Endodermal cell (in vitro differentiated cells): Measurements from ENCODE around the gene LYPD4. TPM values are rescaled to one million over a fixed set of nuclear protein-coding genes. Genes with fewer than 3 reads are reported as not detected.

Experiments used
- DNase-seq: peaks from one replicate; pipeline ENCODE4 v3.0.0-alpha.2; 2017
- H3K27ac ChIP-seq: 2 replicates; pipeline ENCODE4 v1.5.1; 2013; ENCODE audit warnings: mild to moderate bottlenecking, low read depth, low read length, moderate library complexity
- H3K27me3 ChIP-seq: 2 replicates; pipeline ENCODE4 v1.6.1; 2013; ENCODE audit warnings: mild to moderate bottlenecking, low read length, moderate library complexity; ENCODE audit not compliant: insufficient read depth, control insufficient read depth, poor library complexity, severe bottlenecking
- H3K36me3 ChIP-seq: 2 replicates; pipeline ENCODE4 v1.7.0; 2013; ENCODE audit warnings: mild to moderate bottlenecking, low read length, moderate library complexity; ENCODE audit not compliant: control insufficient read depth, insufficient read depth
- H3K4me1 ChIP-seq: one replicate; pipeline ENCODE4 v1.7.0; 2013; ENCODE audit warnings: low read length; ENCODE audit not compliant: control insufficient read depth, insufficient read depth
- H3K4me3 ChIP-seq: 2 replicates; pipeline ENCODE4 v1.5.1; 2013; ENCODE audit warnings: mild to moderate bottlenecking, low read length, moderate library complexity
- H3K9ac ChIP-seq: 2 replicates; pipeline ENCODE4 v1.6.1; 2013; ENCODE audit warnings: mild to moderate bottlenecking, low read length, moderate library complexity; ENCODE audit not compliant: poor library complexity, severe bottlenecking; ENCODE audit errors: extremely low read depth
- H3K9me3 ChIP-seq: 2 replicates; pipeline ENCODE4 v1.6.1; 2013; ENCODE audit warnings: mild to moderate bottlenecking, low read length, moderate library complexity; ENCODE audit not compliant: control insufficient read depth
- H3K27ac Mint-ChIP-seq: 2 replicates; pipeline ENCODE4 v1.8.0; 2020; ENCODE audit warnings: mixed read lengths
- H3K27me3 Mint-ChIP-seq: 2 replicates; pipeline ENCODE4 v1.8.0; 2021; ENCODE audit warnings: mild to moderate bottlenecking, mixed read lengths; ENCODE audit not compliant: insufficient read depth
- H3K36me3 Mint-ChIP-seq: 2 replicates; pipeline ENCODE4 v1.8.0; 2020; ENCODE audit warnings: low read depth, mixed read lengths
- H3K4me1 Mint-ChIP-seq: 2 replicates; pipeline ENCODE4 v1.8.0; 2020; ENCODE audit warnings: mixed read lengths
- H3K4me3 Mint-ChIP-seq: 2 replicates; pipeline ENCODE4 v1.8.0; 2020; ENCODE audit warnings: mild to moderate bottlenecking, moderate library complexity, mixed read lengths
- H3K9me3 Mint-ChIP-seq: 2 replicates; pipeline ENCODE4 v1.8.0; 2020; ENCODE audit warnings: mild to moderate bottlenecking, mixed read lengths
- WGBS, 2 experiments: methylation state at CpG; one replicate each; pipeline versions ENCODE4 v1.1.5 to v1.1.7; 2013; ENCODE audit warnings: missing lambda C conversion rate in 2 of 2, mixed read lengths in 1 of 2; ENCODE audit not compliant: insufficient coverage in 1 of 2, insufficient read length in 1 of 2; 5-methylcytosine and 5-hydroxymethylcytosine counted together
- total RNA-seq, 2 donors: library from RNA; stranded (reverse); fragmentation: NEBNext Ultra II Directional in 1 of 2; extraction: Animal tissue kit (Norgen Biotek cat#: 25700) in 1 of 2; gene quantifications; 2 replicates in 1 of 2; 3 replicates in 1 of 2; pipeline ENCODE4 v1.2.1, GENCODE V29; 2021
- TF ChIP-seq, protein P1 (sequence below): fragments of 200-600 bp; sonication (generic); conservative IDR thresholded peaks from 2 replicates; pipeline ENCODE4 v1.5.0; 2021; ENCODE audit warnings: antibody characterized with exemption, mild to moderate bottlenecking

The LYPD4 gene
- total RNA-seq, 2 donors from 2014 or later, result not detected

DNA sequence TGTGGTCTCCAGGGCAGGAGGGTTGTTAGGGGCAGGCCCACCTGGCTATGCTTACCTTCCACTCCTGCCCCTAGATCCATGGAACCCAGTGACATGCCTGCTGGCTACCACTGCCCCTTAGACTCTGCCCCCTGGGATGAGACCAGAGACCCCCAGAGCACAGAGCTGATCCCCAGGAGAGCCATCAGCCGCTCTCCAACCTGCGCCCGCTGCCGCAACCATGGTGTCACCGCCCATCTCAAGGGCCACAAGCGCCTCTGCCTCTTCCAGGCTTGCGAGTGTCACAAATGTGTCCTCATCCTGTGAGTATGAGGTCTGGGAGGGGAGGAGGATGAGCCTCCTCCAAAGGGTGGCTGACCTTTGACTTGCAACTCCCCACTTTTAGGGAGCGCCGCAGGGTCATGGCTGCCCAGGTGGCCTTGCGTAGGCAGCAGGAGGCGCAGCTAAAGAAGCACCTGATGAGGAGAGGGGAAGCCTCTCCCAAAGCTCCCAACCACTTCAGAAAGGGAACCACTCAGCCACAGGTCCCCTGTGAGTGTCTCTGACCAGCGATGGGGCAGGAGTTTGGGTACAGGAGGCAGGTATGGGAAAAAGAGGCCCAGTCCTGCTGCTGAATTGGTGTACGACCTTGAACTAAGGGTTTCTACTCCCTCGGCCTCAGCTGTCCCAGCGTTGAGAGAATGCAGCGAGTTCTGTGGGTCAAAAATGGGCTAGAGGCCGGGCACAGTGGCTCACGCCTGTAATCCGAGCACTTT lies 3.0 kb upstream of the LYPD4 start:
- no peaks in the 10 kb centered on the region for H3K9me3 ChIP-seq
- Mint-ChIP-seq H3K27me3 (peaks cover 31% of the 10 kb centered on the region), H3K9me3 (peaks cover 6% of the 10 kb centered on the region), H3K27ac (no peak overlapping the region), H3K36me3 (no peaks in the 10 kb centered on the region), H3K4me1 (peaks cover 12% of the 10 kb centered on the region), H3K4me3 (no peak overlapping the region)
- H3K27ac ChIP-seq, result no peak overlapping the region
- no peak overlapping the region for H3K4me3 ChIP-seq
- TF ChIP-seq, protein P1, sequence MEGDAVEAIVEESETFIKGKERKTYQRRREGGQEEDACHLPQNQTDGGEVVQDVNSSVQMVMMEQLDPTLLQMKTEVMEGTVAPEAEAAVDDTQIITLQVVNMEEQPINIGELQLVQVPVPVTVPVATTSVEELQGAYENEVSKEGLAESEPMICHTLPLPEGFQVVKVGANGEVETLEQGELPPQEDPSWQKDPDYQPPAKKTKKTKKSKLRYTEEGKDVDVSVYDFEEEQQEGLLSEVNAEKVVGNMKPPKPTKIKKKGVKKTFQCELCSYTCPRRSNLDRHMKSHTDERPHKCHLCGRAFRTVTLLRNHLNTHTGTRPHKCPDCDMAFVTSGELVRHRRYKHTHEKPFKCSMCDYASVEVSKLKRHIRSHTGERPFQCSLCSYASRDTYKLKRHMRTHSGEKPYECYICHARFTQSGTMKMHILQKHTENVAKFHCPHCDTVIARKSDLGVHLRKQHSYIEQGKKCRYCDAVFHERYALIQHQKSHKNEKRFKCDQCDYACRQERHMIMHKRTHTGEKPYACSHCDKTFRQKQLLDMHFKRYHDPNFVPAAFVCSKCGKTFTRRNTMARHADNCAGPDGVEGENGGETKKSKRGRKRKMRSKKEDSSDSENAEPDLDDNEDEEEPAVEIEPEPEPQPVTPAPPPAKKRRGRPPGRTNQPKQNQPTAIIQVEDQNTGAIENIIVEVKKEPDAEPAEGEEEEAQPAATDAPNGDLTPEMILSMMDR, result no peak
- no peak for DNase-seq
- no peaks in the 10 kb centered on the region for H3K36me3 ChIP-seq
- H3K9ac ChIP-seq, result no peak overlapping the region
- H3K27me3 ChIP-seq, result peaks cover 2% of the 10 kb centered on the region
- H3K4me1 ChIP-seq, result peaks cover 2% of the 10 kb centered on the region
- 89 to 92% methylated on average over 16 to 19 of the region's 19 CpGs for WGBS, 2 experiments

DNA sequence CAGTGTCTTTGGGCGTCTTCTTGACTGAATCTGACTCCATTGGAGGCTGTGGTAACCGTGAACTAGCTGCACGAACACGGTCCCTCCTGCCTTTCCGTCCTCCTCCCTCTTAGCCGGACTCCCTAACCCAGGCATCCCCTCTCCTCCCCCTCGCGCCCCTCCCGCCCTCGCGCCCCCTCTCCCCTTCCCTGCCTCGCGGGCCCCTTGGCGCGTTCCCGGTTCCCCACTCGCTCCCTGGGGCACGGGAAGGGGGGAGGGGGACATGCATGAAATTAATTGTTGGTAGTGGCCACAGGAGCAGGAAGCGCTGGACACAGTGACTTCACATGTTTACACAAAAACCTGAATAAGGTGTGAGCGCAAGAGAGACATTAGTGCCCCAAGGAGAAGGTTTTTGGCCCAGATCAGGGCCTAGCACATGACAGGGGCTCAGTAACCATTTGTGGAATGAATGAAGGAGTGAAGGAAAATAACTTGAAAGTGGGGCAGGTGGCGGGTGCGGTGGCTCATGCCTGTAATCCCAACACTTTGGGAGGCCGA lies 638 bp upstream of the LYPD4 start:
- Mint-ChIP-seq H3K4me1 (no peaks in the 10 kb centered on the region), H3K4me3 (no peak overlapping the region), H3K9me3 (peaks cover 6% of the 10 kb centered on the region), H3K27ac (no peak overlapping the region), H3K36me3 (no peaks in the 10 kb centered on the region), H3K27me3 (peaks cover 26% of the 10 kb centered on the region)
- H3K9ac ChIP-seq, result no peak overlapping the region
- no peaks in the 10 kb centered on the region for H3K9me3 ChIP-seq
- H3K4me3 ChIP-seq, result no peak overlapping the region
- no peaks in the 10 kb centered on the region for H3K27me3 ChIP-seq
- 88 to 92% methylated on average over 12 to 15 of the region's 23 CpGs for WGBS, 2 experiments
- TF ChIP-seq, protein P1, result no peak
- H3K27ac ChIP-seq, result no peak overlapping the region
- no peak for DNase-seq
- H3K36me3 ChIP-seq, result no peaks in the 10 kb centered on the region
- H3K4me1 ChIP-seq, result no peaks in the 10 kb centered on the region

DNA sequence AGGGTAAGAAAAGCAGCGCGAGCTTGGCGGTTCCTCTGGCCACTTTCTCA lies 343 bp upstream of the LYPD4 start, which contains the start of gene DMRTC2:
DMRTC2 (plus strand) TSS at position 42 of the 50 bp plus-strand sequence. CDS start 2,387 bp downstream, outside the sequence.
- Histone ChIP-seq H3K36me3 (no peaks in the 10 kb centered on the region), H3K4me1 (no peaks in the 10 kb centered on the region), H3K27ac (no peak within 1 kb of the TSS), H3K9ac (no peak within 1 kb of the TSS), H3K4me3 (no peak within 1 kb of the TSS), H3K9me3 (no peaks in the 10 kb centered on the region), H3K27me3 (no peaks in the 10 kb centered on the region)
- Mint-ChIP-seq H3K36me3 (no peaks in the 10 kb centered on the region), H3K27me3 (peaks cover 26% of the 10 kb centered on the region), H3K4me1 (no peaks in the 10 kb centered on the region), H3K9me3 (peaks cover 6% of the 10 kb centered on the region), H3K27ac (no peak within 1 kb of the TSS), H3K4me3 (no peak within 1 kb of the TSS)
- no peak for DNase-seq
- TF ChIP-seq, protein P1, result no peak
- WGBS, 2 experiments, result 98 to 100% methylated on average over 3 of the region's 3 CpGs
